CMK (cell line): Measurements from ENCODE around the gene HES5.

Experiments
- DNase-seq: peaks from one replicate; pipeline ENCODE4 v3.0.0-alpha.2; 2010; ENCODE audit warnings: low read depth

Gene HES5

GRCh38 chr1:2546515-2547209 is 16.6 kb upstream of the HES5 start:
- peak; percentile 94 for DNase-seq

- peak; percentile 98 for DNase-seq
These were observed 15.9 kb upstream of the HES5 start for GRCh38 chr1:2545754-2546514.

- no peak for DNase-seq
These were observed 15.0 kb upstream of the HES5 start for GRCh38 chr1:2544875-2545640.

- DNase-seq = no peak
These were observed 14.2 kb upstream of the HES5 start for GRCh38 chr1:2544093-2544874.

- no peak for DNase-seq
These were observed 13.6 kb upstream of the HES5 start for GRCh38 chr1:2543543-2544092.

- no peak for DNase-seq
These were observed 12.3 kb upstream of the HES5 start for GRCh38 chr1:2542246-2542915.

GRCh38 chr1:2541619-2542245 is 11.7 kb upstream of the HES5 start:
- no peak for DNase-seq

GRCh38 chr1:2540816-2541492 is 10.9 kb upstream of the HES5 start:
- DNase-seq = no peak

GRCh38 chr1:2539312-2539907 is 9.3 kb upstream of the HES5 start:
- no peak for DNase-seq

GRCh38 chr1:2538872-2539271 is 8.8 kb upstream of the HES5 start:
- DNase-seq = no peak

- no peak for DNase-seq
These were observed 8.3 kb upstream of the HES5 start for GRCh38 chr1:2538376-2538775.

GRCh38 chr1:2537784-2538115 is 7.7 kb upstream of the HES5 start:
- no peak for DNase-seq

- no peak for DNase-seq
These were observed 5.9 kb upstream of the HES5 start for GRCh38 chr1:2535981-2536380.

GRCh38 chr1:2535455-2535854 is 5.4 kb upstream of the HES5 start:
- DNase-seq = no peak

- DNase-seq = no peak
These were observed 4.8 kb upstream of the HES5 start for GRCh38 chr1:2534687-2535441.

- no peak for DNase-seq
These were observed 4.2 kb upstream of the HES5 start for GRCh38 chr1:2534315-2534686.

- no peak for DNase-seq
These were observed 3.3 kb upstream of the HES5 start for GRCh38 chr1:2533365-2533764.

- DNase-seq = no peak
These were observed 2.6 kb upstream of the HES5 start for GRCh38 chr1:2532485-2533160.
